GF-D8 (cell line): Measurements from ENCODE around the gene ACTA2.
A peak's percentile ranks its signal among the peaks of the same experiment; 100 is the strongest.
"Not testable (repeated sequence)": the region's sequence is repeated elsewhere in the genome, so short reads cannot be mapped to it uniquely, and the experiment has no call there.

Experiments
- DNase-seq: peaks from one replicate; lab custom pipeline; 2025; lab: John Stamatoyannopoulos, UW

The ACTA2 gene

DNA sequence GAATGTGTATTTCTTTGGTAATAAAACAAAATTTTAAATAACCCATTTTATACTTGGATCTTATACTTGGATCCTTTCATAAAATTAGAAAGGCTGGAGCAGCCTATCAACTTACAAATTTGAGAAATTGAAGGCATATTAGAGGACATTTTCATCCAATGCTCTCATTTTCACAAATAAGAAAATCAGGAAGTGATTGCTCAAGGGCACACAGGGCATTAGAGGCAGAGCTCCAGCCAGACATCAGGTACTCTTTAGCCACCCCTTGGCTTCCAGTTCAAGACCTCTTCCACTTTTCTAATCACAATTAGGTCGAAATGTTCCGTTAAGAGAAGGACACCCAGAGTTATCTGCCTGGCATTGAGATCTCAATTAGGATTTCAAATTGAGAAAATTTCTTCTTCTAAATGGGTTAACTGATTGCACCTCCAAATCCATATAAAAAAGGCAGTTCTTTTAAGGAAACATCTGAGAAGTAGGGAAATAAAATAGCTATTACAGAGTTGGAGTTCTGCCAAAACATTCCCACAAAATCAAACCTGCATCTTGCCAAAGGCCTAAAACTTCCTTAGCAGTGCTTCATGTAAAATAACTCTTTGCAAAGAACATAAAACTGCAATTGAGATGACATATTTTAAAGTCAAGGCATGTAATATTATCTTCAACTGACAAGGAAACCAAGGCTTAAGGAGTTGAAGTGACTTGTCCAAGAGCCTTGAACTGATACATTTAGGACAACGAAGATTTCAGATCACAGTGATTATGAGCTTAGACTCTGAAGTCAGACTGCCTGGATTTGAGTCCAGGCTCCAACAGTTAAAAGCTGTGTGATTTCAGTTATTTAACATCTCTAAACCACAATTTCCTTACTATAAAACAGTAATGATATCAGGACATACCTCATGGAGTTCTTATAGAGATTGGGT is 2.4 kb downstream of the ACTA2 start:
- no peak for DNase-seq

DNA sequence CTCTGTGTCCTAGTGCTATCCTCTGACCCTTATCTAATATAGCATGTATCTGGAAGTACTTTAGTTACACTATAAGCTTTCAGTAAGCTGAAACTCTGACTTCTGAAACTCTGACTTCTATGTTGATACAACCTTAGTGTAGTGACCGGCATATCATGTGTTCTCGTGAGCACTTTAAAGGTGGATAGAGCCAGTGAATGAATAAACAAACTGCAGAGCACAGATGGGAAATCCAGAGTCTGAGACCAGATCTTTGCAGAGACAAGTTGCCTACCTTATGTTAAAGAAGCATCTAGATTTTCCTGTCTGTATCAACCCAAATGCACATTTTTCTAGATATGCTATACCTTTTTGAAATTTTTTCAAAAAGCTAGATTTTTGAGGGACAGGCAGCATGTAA is 3.5 kb downstream of the ACTA2 start:
- no peak for DNase-seq

DNA sequence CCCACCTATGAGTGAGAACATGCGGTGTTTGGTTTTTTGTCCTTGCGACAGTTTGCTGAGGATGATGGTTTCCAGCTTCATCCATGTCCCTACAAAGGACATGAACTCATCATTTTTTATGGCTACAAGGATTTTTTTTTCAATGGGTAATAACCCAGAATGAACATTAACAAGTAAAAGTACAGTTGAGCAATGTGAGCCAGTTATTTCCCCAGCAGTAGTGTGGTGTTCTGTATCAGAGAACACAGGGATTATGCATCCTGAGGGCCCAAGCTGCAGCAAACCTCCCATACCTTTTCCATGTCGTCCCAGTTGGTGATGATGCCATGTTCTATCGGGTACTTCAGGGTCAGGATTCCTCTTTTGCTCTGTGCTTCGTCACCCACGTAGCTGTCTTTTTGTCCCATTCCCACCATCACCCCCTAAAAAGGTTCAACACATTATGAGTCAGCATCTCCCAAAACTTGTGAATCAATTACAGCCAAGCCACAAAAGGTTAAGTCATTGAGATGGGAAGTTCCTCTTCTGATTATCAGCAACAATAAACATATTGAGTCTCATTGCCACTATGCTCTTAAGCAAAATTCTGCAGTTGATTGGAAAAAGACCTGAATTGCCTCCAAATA is 5.5 kb downstream of the ACTA2 start:
- no peak for DNase-seq

DNA sequence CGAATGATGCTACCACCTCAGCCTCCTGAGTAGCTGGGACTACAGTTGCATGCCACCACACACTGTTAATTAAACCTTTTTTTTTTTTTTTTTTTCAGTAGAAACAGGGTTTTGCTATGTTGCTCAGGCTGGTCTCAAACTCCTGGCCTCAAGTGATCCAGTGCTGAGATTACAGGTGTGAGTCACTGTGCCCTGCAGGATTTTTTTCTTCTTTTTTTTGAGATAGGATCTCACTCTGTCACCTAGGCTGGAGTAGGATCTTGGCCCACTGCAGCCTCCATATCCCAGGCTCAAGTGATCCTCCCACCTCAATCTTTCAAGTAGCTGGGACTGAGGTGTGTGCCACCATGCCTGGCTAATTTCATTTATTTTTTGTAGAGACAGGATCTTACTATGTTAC is 6.4 kb downstream of the ACTA2 start:
- DNase-seq: no peak

DNA sequence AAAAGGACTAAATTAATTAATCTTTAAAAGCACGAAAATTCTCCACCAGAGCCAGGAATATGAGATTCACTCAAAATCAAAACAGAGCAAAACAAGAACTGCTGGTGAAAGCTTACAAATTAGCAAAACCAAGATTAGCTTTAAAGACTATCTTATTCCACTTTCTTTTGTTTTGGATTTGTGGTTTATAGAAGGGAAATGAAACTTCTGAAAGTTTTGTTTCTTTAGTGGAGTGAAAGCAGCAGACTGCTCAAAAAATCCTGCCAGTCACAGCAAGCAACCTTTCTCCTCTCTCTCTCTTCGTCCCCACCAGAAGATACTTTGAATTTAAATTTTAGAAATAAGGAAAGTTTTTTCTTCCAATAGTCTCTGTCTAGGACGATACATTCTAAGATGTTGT is 7.8 kb downstream of the ACTA2 start:
- DNase-seq: no peak

DNA sequence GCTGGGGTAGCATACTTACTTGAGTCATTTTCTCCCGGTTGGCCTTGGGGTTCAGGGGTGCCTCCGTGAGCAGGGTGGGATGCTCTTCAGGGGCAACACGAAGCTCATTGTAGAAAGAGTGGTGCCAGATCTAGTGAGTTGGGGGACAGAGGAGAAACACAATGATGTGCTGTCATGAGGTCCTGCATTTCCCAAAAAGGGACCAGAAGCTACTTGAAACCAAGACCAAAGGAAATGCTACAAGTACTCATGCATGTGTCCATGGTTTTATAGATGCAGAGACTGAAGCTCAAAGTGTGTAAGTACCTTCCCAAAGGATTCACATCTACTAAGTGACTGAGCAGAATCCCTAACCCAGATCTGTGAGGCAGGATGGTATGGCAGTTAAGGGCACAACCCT is 8.8 kb downstream of the ACTA2 start:
- DNase-seq: no peak

DNA sequence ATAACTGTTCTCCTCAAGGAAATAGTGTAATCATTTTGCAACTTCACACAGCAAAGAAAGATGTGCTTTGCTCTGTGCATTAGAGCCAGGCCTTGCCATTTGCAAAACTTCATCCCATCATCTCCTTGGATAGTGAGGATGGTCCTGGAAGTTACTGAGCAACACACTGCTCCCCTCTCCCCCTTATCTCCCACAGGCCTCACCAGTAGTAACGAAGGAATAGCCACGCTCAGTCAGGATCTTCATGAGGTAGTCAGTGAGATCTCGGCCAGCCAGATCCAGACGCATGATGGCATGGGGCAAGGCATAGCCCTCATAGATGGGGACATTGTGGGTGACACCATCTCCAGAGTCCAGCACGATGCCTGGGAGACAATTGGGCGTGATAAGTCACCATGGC is 11.5 kb downstream of the ACTA2 start:
- DNase-seq: no peak

DNA sequence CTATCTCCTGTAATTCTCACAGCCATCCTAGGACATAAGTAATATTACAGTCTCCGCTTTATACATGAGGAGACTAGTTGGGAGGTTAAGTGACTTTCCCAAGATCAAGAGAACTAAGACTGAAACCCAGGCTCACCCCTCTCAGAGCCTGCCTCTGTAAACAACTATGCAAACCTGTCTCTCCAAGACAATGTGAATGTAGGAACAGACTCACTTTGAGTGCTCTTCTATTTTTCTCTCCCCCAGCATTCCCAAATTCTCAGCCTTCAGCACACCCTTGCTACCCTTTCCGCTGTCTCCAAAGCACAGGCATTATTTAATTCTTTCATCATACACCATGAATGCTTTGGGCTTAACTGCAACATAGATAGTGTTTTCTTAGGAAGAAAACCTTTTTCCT is 13.6 kb downstream of the ACTA2 start:
- DNase-seq: no peak

DNA sequence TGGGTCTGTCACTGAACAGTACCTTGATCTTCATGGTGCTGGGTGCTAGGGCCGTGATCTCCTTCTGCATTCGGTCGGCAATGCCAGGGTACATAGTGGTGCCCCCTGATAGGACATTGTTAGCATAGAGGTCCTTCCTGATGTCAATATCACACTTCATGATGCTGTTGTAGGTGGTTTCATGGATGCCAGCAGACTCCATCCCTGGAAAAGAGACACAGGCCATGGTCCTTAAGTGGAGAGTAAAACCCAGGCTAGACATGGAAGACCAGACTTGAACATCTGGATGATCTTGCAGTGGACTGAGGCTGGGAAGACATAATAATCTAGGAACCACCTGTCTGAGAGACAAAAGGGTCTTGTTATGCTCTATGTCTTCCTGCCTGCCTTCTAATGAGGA is 14.5 kb downstream of the ACTA2 start:
- no peak for DNase-seq

DNA sequence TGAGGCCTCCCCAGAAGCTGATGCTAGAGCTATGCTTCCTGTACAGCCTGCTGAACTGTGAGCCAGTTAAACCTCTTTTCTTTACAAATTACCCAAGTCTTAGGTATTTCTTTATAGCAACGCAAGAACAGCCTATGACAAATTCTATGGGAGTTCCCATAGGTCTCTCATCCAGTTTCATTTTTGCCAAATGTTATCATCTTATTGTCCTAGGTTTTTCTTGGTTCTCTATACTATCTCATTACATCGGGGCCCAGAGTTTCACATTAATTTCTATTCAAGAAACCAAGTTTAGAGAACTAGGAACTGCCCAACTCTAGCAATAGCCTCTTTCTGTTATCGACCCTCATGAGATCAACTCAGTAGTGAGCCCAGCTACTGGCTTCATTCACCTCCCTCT is 15.9 kb downstream of the ACTA2 start:
- no peak for DNase-seq

DNA sequence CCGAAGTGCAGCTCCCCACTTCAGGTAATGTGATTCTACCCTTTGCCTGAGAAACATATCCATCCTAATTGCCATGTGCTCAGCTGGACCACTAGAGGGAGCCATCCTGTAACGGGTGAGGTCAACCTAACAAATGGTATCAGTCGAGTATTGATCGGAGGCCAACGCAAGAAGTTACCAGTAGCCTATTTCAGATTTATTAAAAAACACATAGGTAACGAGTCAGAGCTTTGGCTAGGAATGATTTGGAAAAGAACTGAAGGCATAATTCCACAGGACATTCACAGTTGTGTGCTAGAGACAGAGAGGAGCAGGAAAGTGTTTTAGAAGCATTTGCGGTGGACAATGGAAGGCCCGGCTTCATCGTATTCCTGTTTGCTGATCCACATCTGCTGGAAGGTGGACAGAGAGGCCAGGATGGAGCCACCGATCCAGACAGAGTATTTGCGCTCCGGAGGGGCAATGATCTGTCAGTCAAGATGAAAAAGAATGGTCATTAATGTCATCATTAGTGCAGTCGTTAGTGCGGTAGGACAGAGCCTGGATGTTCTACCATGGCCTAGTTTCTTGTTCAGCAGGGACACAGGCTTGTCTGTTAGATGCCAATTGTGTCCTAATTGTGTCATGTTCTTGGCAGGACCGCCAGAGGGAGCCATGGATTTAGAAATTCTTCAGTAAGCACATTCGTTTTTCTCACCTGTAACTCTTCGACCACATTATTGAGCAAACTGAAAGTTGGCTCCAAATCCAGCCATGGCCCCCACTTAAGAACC is 17.5 kb downstream of the ACTA2 start:
- DNase-seq: peak; percentile 65

DNA sequence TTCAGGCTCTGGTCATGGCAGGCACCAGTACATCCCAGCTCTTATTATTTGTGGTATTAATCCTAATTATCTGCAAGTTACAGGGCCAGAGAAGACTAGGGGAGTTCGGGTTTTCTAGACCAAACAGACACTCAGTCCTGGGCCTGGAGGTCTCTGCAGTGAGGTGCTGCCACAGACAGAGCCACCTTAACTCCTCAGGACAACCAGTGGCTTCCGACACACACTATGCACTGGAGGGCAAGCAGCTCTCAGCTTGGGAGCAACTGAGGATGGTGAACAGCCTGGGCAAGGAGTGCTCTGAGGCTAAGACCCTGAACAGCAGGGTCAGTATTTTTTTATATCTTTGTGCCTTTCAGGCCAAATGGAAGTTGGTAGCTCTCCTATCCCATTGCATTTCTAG is 19.0 kb downstream of the ACTA2 start:
- no peak for DNase-seq

DNA sequence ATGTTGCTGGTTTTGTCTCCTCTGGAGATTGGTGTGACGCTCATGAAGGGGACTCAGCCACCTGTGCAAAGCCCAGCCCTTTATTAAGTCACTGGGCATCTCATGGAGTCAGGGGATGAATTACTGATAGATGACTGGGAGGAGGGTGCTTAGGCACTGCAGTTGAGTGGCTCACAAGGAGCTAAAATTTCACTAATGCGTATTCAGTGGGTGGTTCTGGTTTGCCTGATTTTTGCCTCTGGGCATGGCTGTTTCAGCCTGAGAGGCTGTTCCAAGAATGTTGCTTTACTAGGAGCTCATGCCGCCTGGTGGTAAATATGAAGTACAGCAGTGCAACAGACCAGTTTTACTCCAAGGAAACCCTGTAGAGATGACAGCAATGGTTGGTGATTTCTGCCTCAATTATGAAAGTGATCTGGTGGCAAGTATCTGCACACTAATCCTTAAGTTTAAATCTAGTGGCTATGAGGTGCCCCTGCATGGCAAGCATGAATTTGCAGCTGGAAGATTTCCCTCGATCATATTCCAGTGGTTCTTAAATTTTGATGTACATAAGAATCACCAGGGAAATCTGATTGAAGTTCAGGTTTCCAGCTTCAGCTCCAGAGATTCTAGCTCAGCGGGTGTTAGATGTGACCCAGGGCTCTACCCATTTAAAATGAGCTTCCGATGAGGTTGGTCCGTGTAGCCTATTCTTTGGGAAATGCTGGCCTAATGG is 19.9 kb downstream of the ACTA2 start:
- DNase-seq: no peak

DNA sequence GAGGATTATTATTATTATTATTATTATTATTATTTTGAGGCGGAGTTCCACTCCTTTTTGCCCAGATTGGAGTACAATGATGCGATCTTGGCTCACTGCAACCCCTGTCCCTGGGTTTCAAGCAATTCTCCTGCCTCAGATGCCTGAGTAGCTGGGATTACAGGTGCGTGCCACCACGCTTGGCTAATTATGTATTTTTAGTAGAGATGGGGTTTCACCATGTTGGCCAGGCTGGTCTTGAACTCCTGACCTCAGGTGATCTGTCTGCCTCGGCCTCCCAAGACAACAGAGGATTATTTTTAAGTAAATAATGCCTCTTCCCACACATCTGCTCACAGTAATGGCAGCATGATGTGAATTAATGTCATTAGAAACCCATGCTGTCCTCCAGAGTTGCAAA is 20.5 kb downstream of the ACTA2 start:
- DNase-seq: not testable (repeated sequence)

DNA sequence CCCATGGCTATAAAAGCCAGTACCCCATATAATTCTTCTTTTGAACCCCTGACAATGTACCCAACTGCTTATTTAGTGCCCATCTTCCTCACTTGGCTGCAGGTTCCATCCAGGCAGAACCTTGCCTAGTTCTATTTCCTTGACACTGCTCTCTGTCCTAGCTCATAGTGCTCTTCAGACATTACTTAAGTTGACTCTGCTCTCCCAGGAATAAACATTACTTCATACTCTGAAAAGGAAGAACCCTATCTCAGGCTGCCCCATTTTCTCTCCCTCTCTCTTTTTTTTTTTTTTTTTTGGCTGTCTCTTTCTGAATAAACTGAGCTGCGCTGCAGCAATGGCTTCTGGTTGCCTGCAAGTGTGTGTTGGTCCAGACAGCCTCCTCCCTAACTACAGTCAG is 21.0 kb downstream of the ACTA2 start:
- no peak for DNase-seq

DNA sequence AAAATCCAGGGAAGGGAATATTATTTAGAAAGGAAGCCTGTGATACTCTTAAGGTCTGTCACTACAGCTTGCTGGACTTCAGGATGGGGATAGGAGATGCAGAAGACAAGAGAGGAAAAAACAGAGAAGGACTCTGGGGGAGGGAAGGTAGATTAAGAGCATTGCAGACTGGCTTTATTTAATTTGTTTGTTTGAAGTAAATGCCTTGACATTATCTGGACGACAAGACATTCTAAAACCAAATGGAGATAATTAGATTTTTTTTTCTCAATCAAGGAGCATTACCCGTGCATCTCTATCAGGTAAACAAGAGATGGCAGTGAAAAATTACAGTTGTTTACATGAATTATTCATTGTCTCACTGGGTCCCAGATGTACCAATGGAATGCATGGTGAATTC is 24.3 kb downstream of the ACTA2 start:
- DNase-seq: no peak

DNA sequence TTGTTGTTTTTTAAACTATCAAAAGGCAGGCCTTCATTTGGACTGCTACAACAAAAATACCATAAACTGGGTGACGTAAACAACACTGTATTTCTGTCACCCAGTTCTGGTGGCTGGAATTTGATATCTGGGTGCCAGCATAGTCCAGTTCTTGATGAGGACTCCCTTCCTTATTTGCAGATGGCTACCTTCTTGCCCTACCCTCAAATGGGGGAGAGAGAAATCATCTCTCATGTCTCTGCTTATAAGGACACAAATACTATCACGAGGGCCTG is 25.2 kb downstream of the ACTA2 start:
- no peak for DNase-seq

DNA sequence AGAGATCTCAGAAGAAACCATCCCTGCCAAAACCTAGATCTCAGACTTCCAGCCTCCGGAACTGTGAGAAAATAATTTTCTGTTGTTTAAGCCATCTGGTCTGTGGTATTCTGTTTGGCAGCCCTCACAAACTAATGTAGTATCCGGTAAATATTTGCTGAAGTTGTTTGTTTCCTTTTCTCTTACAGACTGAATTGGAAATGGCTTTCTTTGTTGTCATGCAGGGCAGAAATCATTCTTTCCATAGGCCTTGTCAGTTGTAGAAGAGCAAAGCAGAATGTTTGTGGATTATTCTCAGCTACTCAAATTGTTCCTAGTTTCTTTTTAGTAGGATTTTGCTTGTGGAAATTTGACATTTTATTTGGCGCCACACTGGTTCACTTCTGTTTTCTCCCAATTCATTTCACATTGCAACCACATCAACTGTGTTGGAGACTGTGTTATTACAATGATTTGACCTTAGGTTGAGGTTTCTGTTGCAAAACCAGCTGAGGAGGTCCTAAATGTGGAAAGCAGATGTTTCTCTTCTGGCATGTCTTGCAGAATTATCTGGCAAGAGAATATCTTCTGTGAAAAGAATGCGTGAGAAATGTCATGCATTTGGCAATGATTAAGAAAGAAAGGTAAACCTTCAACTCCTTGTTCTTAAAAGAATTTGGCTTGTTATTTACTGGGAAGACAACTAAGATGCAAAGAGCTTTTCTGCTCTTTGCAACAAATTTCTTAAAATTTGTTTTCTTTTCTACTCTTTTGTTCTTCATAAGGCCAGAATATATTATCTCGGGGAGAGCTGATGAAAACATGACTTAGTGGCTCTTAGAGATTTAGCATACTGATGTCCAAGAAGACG is 25.8 kb downstream of the ACTA2 start:
- DNase-seq: peak; percentile 42

DNA sequence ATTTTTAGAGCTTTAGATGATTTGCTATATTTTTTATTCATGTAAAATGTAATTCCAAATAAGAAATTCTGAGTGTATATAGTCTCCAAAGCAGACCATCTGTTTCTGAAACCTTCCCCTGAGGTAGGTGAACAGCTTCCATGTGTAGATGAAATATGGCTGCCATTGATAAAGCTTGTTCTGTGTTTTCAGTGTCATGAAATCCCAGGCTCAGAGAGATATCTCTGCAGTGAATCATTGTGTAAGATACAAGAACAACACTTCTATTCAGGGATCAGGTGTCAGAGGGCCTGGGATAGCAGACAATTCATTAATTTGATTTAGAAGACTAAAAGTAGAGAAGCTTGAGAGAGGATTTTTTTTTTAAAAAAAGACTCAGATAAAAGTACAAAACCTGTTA is 29.1 kb downstream of the ACTA2 start:
- no peak for DNase-seq

DNA sequence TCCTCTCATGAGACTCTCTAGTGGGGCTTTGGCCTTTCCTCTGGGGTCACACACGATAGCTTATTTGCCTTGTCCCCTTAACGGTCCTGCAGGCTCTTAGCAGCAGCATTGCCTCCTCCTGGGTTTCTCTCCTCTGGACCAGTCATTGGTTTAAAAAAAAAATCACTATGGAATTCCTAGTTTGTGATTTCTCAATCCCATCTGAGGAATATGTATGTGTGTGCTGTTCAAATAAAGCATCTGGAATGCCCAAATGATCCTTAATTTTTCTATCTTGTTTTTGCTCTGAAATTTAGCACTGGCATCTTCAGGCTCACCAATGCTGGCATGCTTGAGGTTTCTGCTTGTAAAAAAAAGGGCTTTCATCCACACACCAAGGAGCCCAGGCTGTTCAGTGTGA is 30.5 kb downstream of the ACTA2 start:
- no peak for DNase-seq

DNA sequence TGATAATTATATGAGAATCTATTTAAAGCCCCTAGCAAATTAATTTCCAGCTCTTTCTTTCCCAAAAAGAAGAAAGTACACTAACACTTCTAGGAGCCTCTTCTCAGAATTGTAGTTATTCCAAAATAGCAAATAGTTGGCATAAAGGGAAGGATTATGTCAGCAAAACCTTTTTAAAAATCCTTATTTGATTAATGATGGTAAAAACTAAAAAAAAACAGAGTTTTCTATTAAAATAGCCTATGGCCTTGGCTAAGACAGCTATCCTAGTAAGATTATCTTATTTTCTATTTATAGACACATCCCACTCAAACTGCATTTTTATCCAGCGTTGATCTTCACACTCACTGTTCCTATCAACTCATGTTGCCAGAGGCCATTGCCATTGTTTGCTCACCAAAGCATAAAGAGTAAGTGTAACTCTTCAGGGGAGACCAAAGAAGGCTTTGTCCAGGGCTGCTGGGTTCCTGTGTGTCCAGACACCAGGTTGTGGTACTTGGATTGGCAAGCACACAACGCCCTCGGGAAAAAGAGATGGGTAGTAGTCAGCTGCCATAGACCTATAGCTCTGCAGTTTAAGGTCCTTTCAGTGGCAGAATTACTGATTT is 31.5 kb downstream of the ACTA2 start:
- DNase-seq: no peak
